ENCODE data around the gene HSBP1L1. TPM values are rescaled to one million over a fixed set of nuclear protein-coding genes. Genes with fewer than 3 reads are reported as not detected.

Gene HSBP1L1
- polyA plus RNA-seq, 2 of the 4 experiments (the other 2 are of a cell fraction), result 17.7 to 19.1 TPM

GRCh38 chr18:79943608-79944125 is 20.8 kb upstream of the HSBP1L1 start:
- H3K4me2 ChIP-seq, result no peak overlapping the region
- H3K9me3 ChIP-seq, result no peaks in the 10 kb centered on the region
- H3K4me3 ChIP-seq, result no peak overlapping the region
- FAIRE-seq, result no peak
- H3K27ac ChIP-seq, result no peak overlapping the region
- ChIA-PET POLR2A (no interaction called here), CTCF (no interaction called here)
- ATAC-seq, result no peak
- no peak for DNase-seq (ENCODE audit: low read depth in 1 of 2, low spot score in 1 of 2)
- TF ChIP-seq ZSCAN20 (CRISPR knock-in tag; IDR thresholded peaks at IDR 0.05) (no peak), GATA3 (IDR thresholded peaks at IDR 0.05; ENCODE audit: borderline replicate concordance) (no peak), RCOR1 (IDR thresholded peaks at IDR 0.05; ENCODE audit: low read depth, low read length) (no peak), CBX8 (IDR thresholded peaks at IDR 0.05) (no peak), SMC3 (IDR thresholded peaks at IDR 0.05) (no peak), MAFK (IDR thresholded peaks at IDR 0.05; ENCODE audit: partially characterized antibody) (no peak), MAZ (IDR thresholded peaks at IDR 0.05; ENCODE audit: borderline replicate concordance, low read depth, low read length) (no peak), ZC3H11A (IDR thresholded peaks at IDR 0.05) (no peak), HMGXB4 (CRISPR knock-in tag; IDR thresholded peaks at IDR 0.05; ENCODE audit: borderline replicate concordance) (no peak), POLR2A (IDR thresholded peaks at IDR 0.05; ENCODE audit: low read length) (no peak)
- TF ChIP-seq, protein P1, sequence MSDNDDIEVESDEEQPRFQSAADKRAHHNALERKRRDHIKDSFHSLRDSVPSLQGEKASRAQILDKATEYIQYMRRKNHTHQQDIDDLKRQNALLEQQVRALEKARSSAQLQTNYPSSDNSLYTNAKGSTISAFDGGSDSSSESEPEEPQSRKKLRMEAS (IDR thresholded peaks at IDR 0.05), result no peak
- WGBS (ENCODE audit: missing lambda C conversion rate), result 93% methylated on average over 5 of the region's 20 CpGs
- no peaks in the 10 kb centered on the region for H3K4me1 ChIP-seq

- no peak for TF ChIP-seq CEBPB (IDR thresholded peaks at IDR 0.05)
- TF ChIP-seq, protein P1 (IDR thresholded peaks at IDR 0.05), result no peak
- TF ChIP-seq, protein P2, sequence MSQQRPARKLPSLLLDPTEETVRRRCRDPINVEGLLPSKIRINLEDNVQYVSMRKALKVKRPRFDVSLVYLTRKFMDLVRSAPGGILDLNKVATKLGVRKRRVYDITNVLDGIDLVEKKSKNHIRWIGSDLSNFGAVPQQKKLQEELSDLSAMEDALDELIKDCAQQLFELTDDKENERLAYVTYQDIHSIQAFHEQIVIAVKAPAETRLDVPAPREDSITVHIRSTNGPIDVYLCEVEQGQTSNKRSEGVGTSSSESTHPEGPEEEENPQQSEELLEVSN (IDR thresholded peaks at IDR 0.05; ENCODE audit: borderline replicate concordance, low read depth), result no peak
- TF ChIP-seq POLR2AphosphoS2 (conservative IDR thresholded peaks at IDR 0.05; ENCODE audit: low read length), result no peak
- ATAC-seq, result no peak; a peak in 1 of 6 replicates
- no peaks in the 10 kb centered on the region for H3K4me1 ChIP-seq
- WGBS (ENCODE audit: missing lambda C conversion rate), result 71% methylated on average over 5 of the region's 11 CpGs
- POLR2A ChIA-PET, result no interaction called here
- no peak overlapping the region for H3K4me3 ChIP-seq
- no peak overlapping the region for H3K4me2 ChIP-seq
- FAIRE-seq, result no peak
- CTCF ChIA-PET, result no interaction called here
- no peak overlapping the region for H3K27ac ChIP-seq
- H3K9me3 ChIP-seq, result no peaks in the 10 kb centered on the region
- no peak for DNase-seq (ENCODE audit: low read depth in 1 of 2, low spot score in 1 of 2)
Measured at GRCh38 chr18:79944126-79944731, 20.2 kb upstream of the HSBP1L1 start.

GRCh38 chr18:79944746-79945117 is 19.7 kb upstream of the HSBP1L1 start:
- H3K4me3 ChIP-seq, result no peak overlapping the region
- H3K4me2 ChIP-seq, result no peak overlapping the region
- DNase-seq (ENCODE audit: low read depth in 1 of 2, low spot score in 1 of 2) (no peak), FAIRE-seq (no peak), ATAC-seq (no peak)
- H3K27ac ChIP-seq, result no peak overlapping the region
- no peaks in the 10 kb centered on the region for H3K9me3 ChIP-seq
- TF ChIP-seq CBX8 (IDR thresholded peaks at IDR 0.05) (no peak), HOXA7 (CRISPR knock-in tag; IDR thresholded peaks at IDR 0.05) (no peak), HOXB5 (CRISPR knock-in tag; IDR thresholded peaks at IDR 0.05) (no peak), NFE2L2 (conservative IDR thresholded peaks at IDR 0.05; ENCODE audit: low read length) (no peak), CTCF (IDR thresholded peaks at IDR 0.05) (no peak), MYC (IDR thresholded peaks at IDR 0.05; ENCODE audit: borderline replicate concordance, low read length) (no peak), POLR2A (IDR thresholded peaks at IDR 0.05; ENCODE audit: low read length) (no peak), RNF2 (IDR thresholded peaks at IDR 0.05; ENCODE audit: borderline replicate concordance, low read depth) (no peak), EHMT2 (IDR thresholded peaks at IDR 0.05; ENCODE audit: low read depth) (no peak)
- 70% methylated on average over 1 of the region's 3 CpGs for WGBS (ENCODE audit: missing lambda C conversion rate)
- ChIA-PET CTCF (no interaction called here), POLR2A (no interaction called here)
- no peaks in the 10 kb centered on the region; the same call in 2 of the 3 replicates for H3K4me1 ChIP-seq

All from A549 (cell line).